ENCODE data around the gene ZFR2.
A peak's percentile ranks its signal among the peaks of the same experiment; 100 is the strongest.
"Not testable (repeated sequence)": the region's sequence is repeated elsewhere in the genome, so short reads cannot be mapped to it uniquely, and the experiment has no call there.

The ZFR2 gene

GRCh38 chr19:3768748-3769099 is 100.1 kb downstream of the ZFR2 start:
- no peak for DNase-seq

DNA sequence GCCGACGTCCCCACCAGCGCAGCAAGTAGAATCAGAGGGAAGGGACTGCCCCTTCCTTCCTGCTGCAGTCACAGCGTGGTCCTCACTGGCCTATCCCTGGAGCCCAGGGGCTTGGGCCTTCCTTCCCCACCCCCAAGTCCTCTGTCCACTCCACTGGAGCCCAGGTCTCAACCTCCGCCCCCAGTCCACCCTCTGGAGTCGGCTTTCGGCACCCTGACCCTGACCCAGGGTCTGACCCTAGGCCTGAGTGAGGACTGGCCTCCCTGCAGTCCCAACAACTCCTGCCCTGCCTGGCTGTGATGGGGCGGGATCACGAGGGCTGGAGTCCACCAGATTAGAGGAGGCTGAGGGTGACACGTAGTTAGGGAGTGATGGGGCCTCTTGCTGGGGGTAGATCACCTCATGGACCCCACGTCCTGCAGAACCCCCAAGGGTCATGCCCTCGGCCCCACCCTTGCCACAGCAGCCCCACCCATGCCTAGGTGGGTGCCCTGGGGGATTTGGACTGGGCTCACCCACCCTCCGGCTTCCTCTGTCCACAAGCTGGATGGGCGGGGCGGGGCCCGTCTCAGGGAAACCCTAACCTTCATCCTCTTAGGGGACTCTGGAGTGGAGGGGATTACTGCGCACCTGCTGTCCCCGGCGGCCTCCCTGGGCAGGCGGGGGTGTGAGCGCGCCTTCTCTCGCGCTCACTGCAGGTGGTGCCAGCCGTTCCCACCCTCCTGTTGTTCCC is 100.7 kb downstream of the ZFR2 start:
- no peak for DNase-seq

DNA sequence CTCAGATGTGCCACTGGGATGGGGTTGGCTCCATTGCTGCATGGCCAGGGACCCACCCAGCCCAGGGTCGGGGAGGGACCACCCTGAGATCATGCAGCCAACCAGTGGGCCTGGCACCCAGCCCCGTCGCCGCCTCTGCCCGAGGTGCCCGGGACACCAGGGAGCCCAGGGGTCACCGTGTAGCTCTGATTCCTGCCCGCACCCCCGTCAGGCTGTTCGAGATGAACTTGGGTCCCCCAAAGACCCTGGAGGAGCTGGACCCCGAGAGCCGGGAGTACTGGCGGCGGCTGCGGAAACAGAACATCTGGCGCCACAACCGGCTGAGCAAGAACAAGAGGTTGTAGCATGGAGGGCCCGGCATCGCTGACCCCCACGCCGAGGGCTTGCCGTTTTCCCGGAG is 101.8 kb downstream of the ZFR2 start:
- no peak for DNase-seq

- no peak for DNase-seq
Observed at GRCh38 chr19:3766520-3766919, 102.3 kb downstream of the ZFR2 start.

- DNase-seq = not testable (repeated sequence)
Observed at GRCh38 chr19:3765757-3766156, 103.1 kb downstream of the ZFR2 start.

DNA sequence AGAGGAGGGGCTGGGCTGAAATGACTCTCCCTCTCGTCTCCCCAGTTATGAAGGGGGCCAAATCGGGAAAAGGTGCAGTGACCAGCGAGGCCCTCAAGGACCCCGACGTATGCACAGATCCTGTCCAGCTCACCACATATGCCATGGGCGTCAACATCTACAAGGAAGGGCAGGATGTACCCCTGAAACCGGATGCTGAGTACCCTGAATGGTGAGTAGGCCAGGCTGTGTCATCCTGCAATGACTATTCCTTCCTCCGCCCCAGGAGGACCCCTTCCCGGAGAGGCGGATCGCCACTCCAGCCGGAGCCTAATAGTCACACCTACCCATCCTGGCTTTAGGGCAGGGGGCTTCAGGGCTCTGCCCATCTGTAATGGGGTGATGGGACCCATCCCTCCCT is 103.7 kb downstream of the ZFR2 start:
- DNase-seq = no peak

DNA sequence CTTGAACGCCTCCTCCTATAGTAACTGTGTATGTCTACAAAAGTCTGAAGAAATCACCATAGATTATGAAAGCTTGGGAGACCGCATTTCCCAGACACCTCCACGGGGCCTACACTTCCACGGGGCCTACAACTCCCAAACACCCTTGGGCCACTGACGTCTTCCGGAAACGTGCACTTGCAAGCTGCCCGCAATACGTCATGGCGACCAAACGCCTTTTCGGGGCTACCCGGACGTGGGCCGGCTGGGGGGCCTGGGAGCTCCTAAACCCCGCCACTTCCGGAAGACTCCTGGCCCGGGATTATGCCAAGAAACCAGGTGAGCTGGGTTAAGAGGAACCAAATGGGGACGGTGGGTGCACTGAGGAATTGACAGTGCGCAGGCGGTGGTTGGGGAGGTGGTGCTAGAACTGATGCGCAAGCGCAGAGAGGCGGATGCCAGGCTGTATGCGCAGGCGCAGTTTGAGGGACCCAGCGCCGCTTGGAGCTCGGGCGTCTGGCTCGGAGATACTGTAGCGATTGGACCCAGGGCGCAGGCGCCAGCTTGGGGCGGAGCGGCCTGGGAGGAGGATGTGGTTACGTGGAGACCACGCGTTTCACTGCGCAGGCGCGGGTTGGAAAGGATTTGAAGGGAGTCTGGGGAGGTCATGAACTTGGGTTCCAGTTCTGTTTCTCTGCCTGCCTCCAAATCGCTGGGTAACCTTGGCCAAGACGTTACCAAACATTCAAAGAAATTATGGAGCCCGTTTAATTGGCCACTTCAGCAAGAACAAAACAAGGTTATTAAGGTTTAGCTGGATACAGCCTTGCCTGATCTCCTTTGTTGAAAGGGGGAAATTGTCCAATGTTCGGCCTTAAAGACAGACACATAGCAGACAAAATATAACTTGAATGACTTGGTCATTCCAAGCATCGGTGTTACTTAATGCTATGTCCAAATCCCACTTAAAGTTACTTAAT is 106.1 kb downstream of the ZFR2 start, which contains the start of gene MRPL54:
Gene MRPL54 (plus strand): TSS at position 182 of the 959 bp plus-strand sequence. CDS start 19 bp downstream, at position 201.
- DNase-seq = peak; percentile 100

DNA sequence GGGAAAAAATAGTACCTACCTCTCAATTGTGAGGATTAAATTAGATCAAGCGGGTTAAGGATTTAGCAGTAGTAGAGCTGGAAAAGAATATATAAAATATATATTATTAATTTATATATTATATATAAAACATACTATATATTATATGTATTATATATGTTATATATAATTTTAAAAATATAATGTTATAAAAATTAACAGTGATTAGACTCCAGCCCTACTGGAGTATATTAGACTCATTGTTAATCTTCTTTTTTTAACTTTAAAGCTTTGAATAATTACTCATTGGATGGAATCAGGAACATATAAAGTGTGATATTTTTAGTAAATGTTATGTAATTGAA is 106.7 kb downstream of the ZFR2 start:
- DNase-seq = no peak

- DNase-seq = peak; percentile 95
Observed at GRCh38 chr19:3761382-3762129, 107.3 kb downstream of the ZFR2 start, which contains the start of gene APBA3. Gene APBA3, minus strand, starts transcription at chr19:3761692. Its CDS starts 1,428 bp downstream, at chr19:3760264.

- DNase-seq = no peak
Observed at GRCh38 chr19:3760871-3761361, 107.9 kb downstream of the ZFR2 start.

DNA sequence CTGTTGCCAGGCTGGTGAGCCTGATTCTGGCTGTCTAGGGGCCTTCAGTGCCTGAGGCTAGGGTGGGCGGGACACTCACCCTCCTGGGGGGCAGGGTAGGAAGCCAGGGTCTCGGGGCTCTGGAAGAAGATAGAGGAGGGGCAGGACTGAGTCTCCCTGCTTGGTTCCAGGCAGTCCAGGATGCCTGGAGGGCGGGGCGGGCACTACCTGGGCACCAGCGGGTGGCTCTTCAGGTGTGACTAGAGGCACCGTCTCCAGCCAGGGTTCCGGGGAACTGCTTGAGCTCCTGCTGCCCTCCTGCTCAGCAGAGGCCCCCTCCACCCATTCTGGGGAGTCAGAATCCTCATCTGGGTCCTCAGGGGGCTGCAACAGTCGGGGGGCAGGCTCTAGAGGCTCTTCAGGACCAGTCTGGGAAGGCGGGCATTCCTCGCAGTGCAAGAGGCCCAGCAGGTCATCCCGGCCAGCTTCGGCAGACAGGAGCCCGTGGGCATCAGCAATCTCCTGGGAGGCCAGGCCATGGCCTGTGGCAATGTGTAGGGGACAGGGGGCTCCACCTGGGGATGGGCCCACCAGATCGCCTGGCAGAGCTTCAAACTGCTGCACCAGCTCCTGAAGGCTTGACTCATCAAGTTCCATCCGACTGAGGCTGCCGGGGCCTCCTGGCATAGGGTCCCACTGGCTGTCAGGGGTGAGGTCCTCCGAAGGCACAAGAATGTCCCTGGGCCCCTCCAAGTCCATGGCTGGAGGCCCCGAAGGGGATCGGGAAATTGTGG is 109.2 kb downstream of the ZFR2 start:
- DNase-seq = no peak

DNA sequence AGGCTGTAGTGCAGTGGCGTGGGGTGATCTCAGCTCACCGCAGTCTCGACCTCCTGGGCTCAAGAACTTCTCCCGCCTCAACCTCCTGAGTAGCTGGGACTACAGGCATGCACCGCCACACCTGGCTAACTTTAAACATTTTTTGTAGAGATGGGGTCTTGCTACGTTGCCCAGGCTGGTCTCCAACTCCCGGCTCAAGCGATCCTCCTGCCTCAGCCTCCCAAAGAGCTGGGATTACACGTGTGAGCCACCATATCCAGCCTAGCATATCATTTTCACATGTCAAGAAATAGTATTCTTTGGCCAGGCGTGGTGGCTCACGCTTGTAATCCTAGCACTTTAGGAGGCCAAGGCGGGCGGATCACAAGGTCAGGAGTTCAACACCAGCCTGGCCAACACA is 110.5 kb downstream of the ZFR2 start:
- not testable (repeated sequence) for DNase-seq

DNA sequence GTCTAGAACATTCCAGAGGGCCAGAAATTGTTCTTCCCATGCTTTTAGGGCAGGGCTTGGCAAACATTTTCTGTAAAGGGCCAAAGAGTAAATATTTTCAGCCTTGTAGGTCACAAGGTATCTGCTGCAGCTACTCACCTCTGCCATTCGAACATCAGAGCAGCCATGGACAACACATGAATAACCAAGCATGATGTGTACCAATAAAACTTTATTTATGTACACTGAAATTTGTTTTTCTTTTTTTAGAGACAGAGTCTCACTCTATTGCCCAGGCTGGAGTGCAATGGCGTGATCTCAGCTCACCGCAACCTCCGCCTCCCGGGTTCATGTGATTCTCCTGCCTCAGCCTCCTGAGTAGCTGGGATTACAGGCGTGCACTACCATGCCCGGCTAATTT is 111.1 kb downstream of the ZFR2 start:
- not testable (repeated sequence) for DNase-seq
